Measurements from ENCODE around the gene FAM120AOS. TPM values are rescaled to one million over a fixed set of nuclear protein-coding genes. Genes with fewer than 3 reads are reported as not detected.

Gene FAM120AOS
- total and polyA plus RNA-seq, 9 donors = 28.4 to 41.8 (median 37.5) TPM

DNA sequence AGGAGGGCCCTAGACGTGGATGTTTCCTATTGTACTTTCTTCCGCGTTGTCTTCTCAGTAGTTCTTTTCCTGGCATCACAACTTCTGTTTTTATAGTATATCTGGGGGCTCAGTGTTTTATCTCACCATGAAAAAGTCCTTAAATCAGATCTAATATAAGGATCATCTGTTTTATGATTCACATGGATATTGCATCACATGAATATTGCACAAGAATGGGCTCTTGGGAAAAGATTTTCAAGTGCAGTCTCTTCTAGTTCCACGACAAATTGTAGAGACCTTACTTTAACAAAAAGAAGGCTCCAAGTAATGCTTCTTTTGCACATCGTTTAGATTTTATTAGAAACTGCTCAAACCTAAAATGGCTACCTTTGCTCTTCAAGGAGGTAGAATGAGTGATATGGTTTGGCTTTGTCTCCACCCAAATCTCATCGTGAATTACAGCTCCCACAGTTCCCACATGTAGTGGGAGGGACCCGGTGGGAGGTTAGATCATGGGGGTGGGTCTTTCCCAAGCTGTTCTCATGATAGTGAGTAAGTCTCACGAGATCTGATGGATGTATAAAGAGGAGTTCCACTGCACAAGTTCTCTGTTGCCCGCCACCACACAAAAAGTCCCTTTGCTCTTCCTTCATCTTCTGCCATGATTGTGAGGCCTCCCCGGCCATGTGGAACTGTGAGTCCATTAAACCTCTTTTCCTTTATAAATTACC lies 55.6 kb downstream of the FAM120AOS start:
- H3K36me3 ChIP-seq (ENCODE audit: control insufficient read depth, insufficient read depth, low read length) = no peaks in the 10 kb centered on the region
- no peaks in the 10 kb centered on the region for H3K4me1 ChIP-seq (ENCODE audit: control insufficient read depth, insufficient read depth, low read length)
- H3K27me3 ChIP-seq (ENCODE audit: control insufficient read depth, insufficient read depth, low read length) = no peaks in the 10 kb centered on the region
- no peak overlapping the region for H3K27ac ChIP-seq (ENCODE audit: low read length)
- H3K9me3 ChIP-seq (replicated peaks; ENCODE audit: control insufficient read depth, low read depth, low read length) = no peaks in the 10 kb centered on the region
- no peak for DNase-seq
- WGBS (ENCODE audit: insufficient coverage) = 50% methylated on average over 2 of the region's 10 CpGs
- no peak overlapping the region for H3K4me3 ChIP-seq (ENCODE audit: low read length)

Other genes with a start within 250 kb of the FAM120AOS start
- gene FAM120A, start 1.9 kb downstream of the FAM120AOS start, total RNA-seq = 47.8 TPM
- gene FAM120A, start 1.9 kb downstream of the FAM120AOS start, polyA plus RNA-seq (ENCODE audit: insufficient read depth in 1 of 8, insufficient read length in 8 of 8, low replicate concordance in 1 of 8) = 10 to 100 TPM; 45.8 to 68.3 (median 61.4) TPM
- 21.3 TPM for gene PHF2, start 123.0 kb upstream of the FAM120AOS start, total RNA-seq
- gene PHF2, start 123.0 kb upstream of the FAM120AOS start, polyA plus RNA-seq (ENCODE audit: insufficient read depth in 1 of 8, insufficient read length in 8 of 8, low replicate concordance in 1 of 8) = 10 to 100 TPM; 32.3 to 45.8 (median 36.6) TPM

All from muscle of leg (tissue), 11 donors.